ENCODE measurements around the gene PLXNA4. TPM values are rescaled to one million over a fixed set of nuclear protein-coding genes. Genes with fewer than 3 reads are reported as not detected.

The PLXNA4 gene
- total and polyA plus RNA-seq, 11 donors = 1.8 to 22.1 (median 10.5) TPM

GRCh38 chr7:132590162-132590561 is 13.9 kb upstream of the PLXNA4 start:
- H3K4me3 ChIP-seq = no peak overlapping the region
- intact Hi-C loops (cut with DNase I) = no loop called here
- ATAC-seq (no peak), DNase-seq (no peak)
- no peak overlapping the region for H3K27ac ChIP-seq
- no peaks in the 10 kb centered on the region for H3K9me3 ChIP-seq
- peaks cover 0 to 19% (median 0%) of the 10 kb centered on the region in 9 donors for H3K27me3 ChIP-seq
- H3K36me3 ChIP-seq = no peaks in the 10 kb centered on the region
- WGBS, 4 donors = 75 to 78% (median 75%) methylated on average over 4 of the region's 4 CpGs
- peaks cover 0 to 2% (median 0%) of the 10 kb centered on the region in 12 donors for H3K4me1 ChIP-seq
- TF ChIP-seq POLR2A (IDR thresholded peaks at IDR 0.05) = no peak
- TF ChIP-seq, protein P1, sequence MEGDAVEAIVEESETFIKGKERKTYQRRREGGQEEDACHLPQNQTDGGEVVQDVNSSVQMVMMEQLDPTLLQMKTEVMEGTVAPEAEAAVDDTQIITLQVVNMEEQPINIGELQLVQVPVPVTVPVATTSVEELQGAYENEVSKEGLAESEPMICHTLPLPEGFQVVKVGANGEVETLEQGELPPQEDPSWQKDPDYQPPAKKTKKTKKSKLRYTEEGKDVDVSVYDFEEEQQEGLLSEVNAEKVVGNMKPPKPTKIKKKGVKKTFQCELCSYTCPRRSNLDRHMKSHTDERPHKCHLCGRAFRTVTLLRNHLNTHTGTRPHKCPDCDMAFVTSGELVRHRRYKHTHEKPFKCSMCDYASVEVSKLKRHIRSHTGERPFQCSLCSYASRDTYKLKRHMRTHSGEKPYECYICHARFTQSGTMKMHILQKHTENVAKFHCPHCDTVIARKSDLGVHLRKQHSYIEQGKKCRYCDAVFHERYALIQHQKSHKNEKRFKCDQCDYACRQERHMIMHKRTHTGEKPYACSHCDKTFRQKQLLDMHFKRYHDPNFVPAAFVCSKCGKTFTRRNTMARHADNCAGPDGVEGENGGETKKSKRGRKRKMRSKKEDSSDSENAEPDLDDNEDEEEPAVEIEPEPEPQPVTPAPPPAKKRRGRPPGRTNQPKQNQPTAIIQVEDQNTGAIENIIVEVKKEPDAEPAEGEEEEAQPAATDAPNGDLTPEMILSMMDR (IDR thresholded peaks at IDR 0.05) = no peak

DNA sequence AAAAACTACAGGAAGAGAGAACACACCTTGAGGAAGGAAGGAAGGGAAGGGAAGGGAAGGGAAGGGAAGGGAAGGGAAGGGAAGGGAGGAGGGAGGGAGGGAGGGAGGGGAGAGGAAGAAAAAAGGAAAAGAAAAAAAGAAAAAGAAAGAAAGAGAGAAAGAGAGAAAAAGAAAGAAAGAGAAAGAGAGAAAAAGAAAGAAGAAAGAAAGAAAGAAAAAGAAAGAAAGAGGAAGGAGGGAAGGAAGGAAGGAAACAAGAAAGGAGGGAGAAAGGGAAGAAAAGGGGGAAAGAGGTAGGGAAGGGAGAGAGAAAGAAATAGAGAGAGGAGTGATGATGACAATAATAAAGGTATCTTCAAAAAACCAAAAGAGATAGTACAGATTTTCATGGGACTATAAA is 12.3 kb upstream of the PLXNA4 start:
- ATAC-seq (no peak), DNase-seq (no peak)
- intact Hi-C loops (cut with DNase I) = loop anchor here in 4 of 10 donors (5.0 to 10.0 kb wide), 6 partner anchors 434 to 904 kb away; no protein-coding TSS in a partner anchor
- H3K9me3 ChIP-seq = no peaks in the 10 kb centered on the region
- TF ChIP-seq, protein P1 (IDR thresholded peaks at IDR 0.05) = no peak
- TF ChIP-seq POLR2A (IDR thresholded peaks at IDR 0.05) = no peak
- peaks cover 0 to 19% (median 0%) of the 10 kb centered on the region in 9 donors for H3K27me3 ChIP-seq
- no peak overlapping the region for H3K4me3 ChIP-seq
- H3K27ac ChIP-seq = no peak overlapping the region
- no peaks in the 10 kb centered on the region for H3K36me3 ChIP-seq
- peaks cover 0 to 8% (median 0%) of the 10 kb centered on the region in 12 donors for H3K4me1 ChIP-seq

GRCh38 chr7:132584796-132585494 is 8.7 kb upstream of the PLXNA4 start:
- intact Hi-C loops (cut with DNase I) = loop anchor here in 8 of 10 donors (5.0 to 10.0 kb wide), 11 partner anchors 188 to 900 kb away; no protein-coding TSS in a partner anchor
- DNase-seq = no peak
- peak in 2 of 4 donors; percentile 27 to 51 for ATAC-seq
- H3K4me1 ChIP-seq = peaks cover 0 to 8% (median 0%) of the 10 kb centered on the region in 12 donors
- H3K4me3 ChIP-seq = no peak overlapping the region
- TF ChIP-seq POLR2A (IDR thresholded peaks at IDR 0.05) = no peak
- TF ChIP-seq, protein P1 (IDR thresholded peaks at IDR 0.05) = no peak
- H3K27me3 ChIP-seq = peaks cover 0 to 13% (median 0%) of the 10 kb centered on the region in 9 donors
- H3K27ac ChIP-seq = no peak overlapping the region
- no peaks in the 10 kb centered on the region for H3K9me3 ChIP-seq
- WGBS, 4 donors = 28 to 47% (median 34%) methylated on average over 7 of the region's 7 CpGs
- H3K36me3 ChIP-seq = no peaks in the 10 kb centered on the region

- H3K36me3 ChIP-seq = no peaks in the 10 kb centered on the region
- 92 to 96% (median 93%) methylated on average over 4 of the region's 4 CpGs for WGBS, 4 donors
- ATAC-seq = no peak
- no peak overlapping the region for H3K4me3 ChIP-seq
- peaks cover 0 to 14% (median 2%) of the 10 kb centered on the region in 12 donors for H3K4me1 ChIP-seq
- no peak overlapping the region for H3K27ac ChIP-seq
- no peak for DNase-seq
- TF ChIP-seq, protein P1 (IDR thresholded peaks at IDR 0.05) = no peak
- TF ChIP-seq POLR2A (IDR thresholded peaks at IDR 0.05) = no peak
- peaks cover 0 to 20% (median 0%) of the 10 kb centered on the region in 9 donors for H3K27me3 ChIP-seq
- intact Hi-C loops (cut with DNase I) = loop anchor here in 9 of 10 donors (2.0 to 10.0 kb wide), 12 partner anchors 184 to 897 kb away; no protein-coding TSS in a partner anchor
- no peaks in the 10 kb centered on the region for H3K9me3 ChIP-seq
Observed at GRCh38 chr7:132581431-132581830, 5.2 kb upstream of the PLXNA4 start.
